Measurements from ENCODE around the gene LSM2.

DNA sequence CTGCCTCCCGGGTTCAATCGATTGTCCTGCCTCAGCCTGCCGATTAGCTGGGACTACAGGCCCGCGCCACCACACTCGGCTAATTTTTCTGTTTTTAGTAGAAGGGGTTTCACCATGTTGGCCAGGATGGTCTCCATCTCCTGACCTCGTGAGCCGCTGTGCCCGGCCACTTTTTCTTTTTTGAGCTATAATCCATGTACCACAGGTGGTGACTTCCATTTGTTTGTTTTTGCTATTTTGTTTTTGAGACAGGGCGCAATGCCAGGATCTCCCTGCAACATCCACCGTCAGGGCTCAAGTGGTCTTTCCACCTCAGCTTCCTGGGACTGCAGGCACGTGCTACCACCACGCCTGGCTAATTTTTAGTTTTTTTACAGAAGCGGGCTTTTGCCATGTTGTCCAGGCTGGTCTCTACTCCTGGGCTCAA lies 29.3 kb upstream of the LSM2 start:
- TF ChIP-seq, protein P1, sequence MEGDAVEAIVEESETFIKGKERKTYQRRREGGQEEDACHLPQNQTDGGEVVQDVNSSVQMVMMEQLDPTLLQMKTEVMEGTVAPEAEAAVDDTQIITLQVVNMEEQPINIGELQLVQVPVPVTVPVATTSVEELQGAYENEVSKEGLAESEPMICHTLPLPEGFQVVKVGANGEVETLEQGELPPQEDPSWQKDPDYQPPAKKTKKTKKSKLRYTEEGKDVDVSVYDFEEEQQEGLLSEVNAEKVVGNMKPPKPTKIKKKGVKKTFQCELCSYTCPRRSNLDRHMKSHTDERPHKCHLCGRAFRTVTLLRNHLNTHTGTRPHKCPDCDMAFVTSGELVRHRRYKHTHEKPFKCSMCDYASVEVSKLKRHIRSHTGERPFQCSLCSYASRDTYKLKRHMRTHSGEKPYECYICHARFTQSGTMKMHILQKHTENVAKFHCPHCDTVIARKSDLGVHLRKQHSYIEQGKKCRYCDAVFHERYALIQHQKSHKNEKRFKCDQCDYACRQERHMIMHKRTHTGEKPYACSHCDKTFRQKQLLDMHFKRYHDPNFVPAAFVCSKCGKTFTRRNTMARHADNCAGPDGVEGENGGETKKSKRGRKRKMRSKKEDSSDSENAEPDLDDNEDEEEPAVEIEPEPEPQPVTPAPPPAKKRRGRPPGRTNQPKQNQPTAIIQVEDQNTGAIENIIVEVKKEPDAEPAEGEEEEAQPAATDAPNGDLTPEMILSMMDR (IDR thresholded peaks at IDR 0.05; ENCODE audit: poor library complexity) = no peak
- TF ChIP-seq EZH2phosphoT487 (IDR thresholded peaks at IDR 0.05; ENCODE audit: low read depth, severe bottlenecking, unreplicated experiment) = no peak
- TF ChIP-seq EZH2 (IDR thresholded peaks at IDR 0.05; ENCODE audit: borderline replicate concordance) = no peak

All from hepatocyte (in vitro differentiated cells).